GM23338 (cell line): ENCODE measurements around the gene SPATA31D1. TPM values are rescaled to one million over a fixed set of nuclear protein-coding genes. Genes with fewer than 3 reads are reported as not detected.
"Not testable (repeated sequence)": the region's sequence is repeated elsewhere in the genome, so short reads cannot be mapped to it uniquely, and the experiment has no call there.

Experiments
- ATAC-seq: fragments of 200-7000 bp; cut with Tn5 transposase; 3 replicates; pipeline ENCODE4 v1.9.1; 2020
- DNase-seq: peaks from one replicate; pipeline ENCODE4 v3.0.0-alpha.2; 2015; ENCODE audit warnings: low spot score
- H2AFZ ChIP-seq: fragments of 200-600 bp; sonication (generic); 2 replicates; pipeline ENCODE4 v1.8.0; 2016; ENCODE audit warnings: antibody characterized with exemption, mild to moderate bottlenecking, moderate library complexity
- H3F3A ChIP-seq: fragments of 200-600 bp; sonication (generic); replicated peaks from 2 replicates; pipeline ENCODE4 v1.8.0; 2017; ENCODE audit warnings: antibody characterized with exemption, mixed run types, low read depth
- H3K27ac ChIP-seq: fragments of 200-600 bp; sonication (generic); 2 replicates; pipeline ENCODE4 v1.6.1; 2016; ENCODE audit warnings: low read depth
- H3K27me3 ChIP-seq: fragments of 200-600 bp; sonication (generic); 2 replicates; pipeline ENCODE4 v1.8.0; 2016; ENCODE audit warnings: mild to moderate bottlenecking, mixed run types, moderate library complexity; ENCODE audit not compliant: insufficient read depth
- H3K36me3 ChIP-seq: fragments of 200-600 bp; sonication (generic); 2 replicates; pipeline ENCODE4 v1.8.0; 2016; ENCODE audit warnings: mild to moderate bottlenecking; ENCODE audit not compliant: insufficient read depth
- H3K4me1 ChIP-seq: fragments of 200-600 bp; sonication (generic); 2 replicates; pipeline ENCODE4 v1.8.0; 2016; ENCODE audit warnings: mild to moderate bottlenecking, moderate library complexity; ENCODE audit not compliant: insufficient read depth
- H3K4me2 ChIP-seq: fragments of 200-600 bp; sonication (generic); 2 replicates; pipeline ENCODE4 v1.7.1; 2017; ENCODE audit warnings: mixed run types
- H3K4me3 ChIP-seq: fragments of 200-600 bp; sonication (generic); 2 replicates; pipeline ENCODE4 v1.6.1; 2016; ENCODE audit warnings: mixed run types
- H3K79me2 ChIP-seq: fragments of 200-600 bp; sonication (generic); replicated peaks from 2 replicates; pipeline ENCODE4 v1.8.0; 2017; ENCODE audit warnings: mild to moderate bottlenecking; ENCODE audit not compliant: insufficient read depth
- H3K9me2 ChIP-seq: fragments of 200-600 bp; sonication (generic); 2 replicates; pipeline ENCODE4 v1.8.0; 2017; ENCODE audit not compliant: insufficient read depth
- H4K20me1 ChIP-seq: fragments of 200-600 bp; sonication (generic); replicated peaks from 2 replicates; pipeline ENCODE4 v1.8.0; 2017; ENCODE audit warnings: mild to moderate bottlenecking; ENCODE audit not compliant: insufficient read depth
- H3K27ac Mint-ChIP-seq: 2 replicates; pipeline ENCODE4 v1.8.0; 2020; ENCODE audit warnings: inconsistent platforms, mild to moderate bottlenecking, moderate library complexity, mixed read lengths
- H3K27me3 Mint-ChIP-seq: 3 replicates; pipeline ENCODE4 v1.8.0; 2022; ENCODE audit warnings: low read depth, mild to moderate bottlenecking, moderate library complexity, mixed read lengths, inconsistent platforms; ENCODE audit not compliant: insufficient read depth, poor library complexity
- H3K36me3 Mint-ChIP-seq: 3 replicates; pipeline ENCODE4 v1.8.0; 2021; ENCODE audit warnings: low read depth, mild to moderate bottlenecking, inconsistent platforms, moderate library complexity, mixed read lengths
- H3K4me1 Mint-ChIP-seq: 3 replicates; pipeline ENCODE4 v1.8.0; 2020; ENCODE audit warnings: mild to moderate bottlenecking, inconsistent platforms, mixed read lengths
- H3K4me3 Mint-ChIP-seq: 3 replicates; pipeline ENCODE4 v1.8.0; 2021; ENCODE audit warnings: moderate library complexity, mild to moderate bottlenecking, inconsistent platforms, mixed read lengths
- H3K9me3 Mint-ChIP-seq: 3 replicates; pipeline ENCODE4 v1.8.0; 2020; ENCODE audit warnings: moderate library complexity, mild to moderate bottlenecking, inconsistent platforms, mixed read lengths
- REST ChIP-seq: IDR thresholded peaks from one replicate; pipeline ENCODE4 v1.6.1; 2018; ENCODE audit warnings: antibody characterized with exemption; ENCODE audit not compliant: unreplicated experiment
- STAT1 ChIP-seq: IDR thresholded peaks from one replicate; pipeline ENCODE4 v1.6.1; 2016; ENCODE audit warnings: antibody characterized with exemption; ENCODE audit not compliant: unreplicated experiment
- ZNF114 ChIP-seq: fragments of 250-450 bp; sonication (Bioruptor Pico); IDR thresholded peaks from 2 replicates; pipeline ENCODE4 v1.5.0; 2020; ENCODE audit warnings: mild to moderate bottlenecking, moderate library complexity
- long read RNA-seq: library from polyadenylated mRNA; unstranded; transcript quantifications from one replicate; pipeline ENCODE4 v2.0.0, GENCODE V29; 2020; ENCODE audit not compliant: unreplicated experiment
- polyA plus RNA-seq: library from polyadenylated mRNA; unstranded; fragments of >200 nt; fragmentation: Nextera tagmentation; extraction: Ambion mirVana; gene quantifications from 2 replicates; pipeline ENCODE4 v1.2.1, GENCODE V29; 2016
- total RNA-seq: library from RNA; depleted of rRNA; stranded (reverse); fragments of >200 nt; shearing (Covaris generic); gene quantifications from 2 replicates; pipeline ENCODE4 v1.2.3, GENCODE V29; 2014; rRNA removed

The SPATA31D1 gene
- not detected in 2 replicates for total RNA-seq
- polyA plus RNA-seq = not detected in 2 replicates
- long read RNA-seq = 0 reads

GRCh38 chr9:81988472-81988871 is at the start of gene SPATA31D1:
TSS of gene SPATA31D1 (plus strand) at chr9:81988772. CDS start at chr9:81988819, 47 bp downstream.
- not testable (repeated sequence) for H2AFZ ChIP-seq, DNase-seq, H3K9me2 ChIP-seq, H3K36me3 ChIP-seq, H3K27ac Mint-ChIP-seq, H3K4me2 ChIP-seq, H3K27me3 ChIP-seq, H3K27me3 Mint-ChIP-seq, H4K20me1 ChIP-seq, H3K27ac ChIP-seq, H3K4me3 ChIP-seq, H3F3A ChIP-seq, ATAC-seq, H3K79me2 ChIP-seq, H3K4me3 Mint-ChIP-seq, H3K4me1 ChIP-seq, H3K36me3 Mint-ChIP-seq, H3K4me1 Mint-ChIP-seq
- peaks cover 15% of the 10 kb centered on the region for H3K9me3 Mint-ChIP-seq

GRCh38 chr9:81943393-81943792 is 45.2 kb upstream of the SPATA31D1 start, which contains the start of gene SPATA31D3:
TSS of gene SPATA31D3 (plus strand) at chr9:81943500. CDS start at chr9:81943586, 86 bp downstream.
- H4K20me1 ChIP-seq, H3F3A ChIP-seq, H3K9me3 Mint-ChIP-seq, H3K4me3 Mint-ChIP-seq, H3K27me3 Mint-ChIP-seq, H3K4me1 Mint-ChIP-seq, H2AFZ ChIP-seq, H3K27me3 ChIP-seq, H3K4me2 ChIP-seq, H3K9me2 ChIP-seq, ATAC-seq, H3K36me3 Mint-ChIP-seq, DNase-seq, H3K4me1 ChIP-seq, H3K36me3 ChIP-seq, H3K27ac ChIP-seq, H3K4me3 ChIP-seq, H3K79me2 ChIP-seq, H3K27ac Mint-ChIP-seq: not testable (repeated sequence)

- H3K79me2 ChIP-seq, ATAC-seq, H3K36me3 Mint-ChIP-seq, H3K4me1 ChIP-seq, H3K9me3 Mint-ChIP-seq, H3K27ac Mint-ChIP-seq, H3K27me3 ChIP-seq, H3K36me3 ChIP-seq, H3K4me3 ChIP-seq, H3K9me2 ChIP-seq, H3F3A ChIP-seq, H2AFZ ChIP-seq, H3K4me3 Mint-ChIP-seq, H3K27ac ChIP-seq, DNase-seq, H3K4me2 ChIP-seq, H4K20me1 ChIP-seq, H3K27me3 Mint-ChIP-seq, H3K4me1 Mint-ChIP-seq: not testable (repeated sequence)
These were observed 39.9 kb upstream of the SPATA31D1 start for GRCh38 chr9:81948650-81949049.

- H3K27me3 Mint-ChIP-seq = no peaks in the 10 kb centered on the region
- Histone ChIP-seq H3K27me3 (no peaks in the 10 kb centered on the region), H2AFZ (no peak overlapping the region), H3K4me3 (no peak overlapping the region), H3K9me2 (peaks cover 6% of the 10 kb centered on the region; the same call in 1 of the 2 replicates), H4K20me1 (no peaks in the 10 kb centered on the region), H3F3A (no peaks in the 10 kb centered on the region), H3K4me2 (no peak overlapping the region), H3K79me2 (no peaks in the 10 kb centered on the region), H3K27ac (no peak overlapping the region), H3K4me1 (no peaks in the 10 kb centered on the region), H3K36me3 (no peaks in the 10 kb centered on the region)
- no peak for ATAC-seq
- H3K36me3 Mint-ChIP-seq = peaks cover 33% of the 10 kb centered on the region
- H3K4me1 Mint-ChIP-seq = no peaks in the 10 kb centered on the region
- peaks cover 45% of the 10 kb centered on the region for H3K9me3 Mint-ChIP-seq
- TF ChIP-seq REST = no peak
- TF ChIP-seq ZNF114 (CRISPR knock-in tag) = no peak
- no peak for TF ChIP-seq STAT1
- H3K27ac Mint-ChIP-seq = no peak overlapping the region
- no peak overlapping the region for H3K4me3 Mint-ChIP-seq
- no peak for DNase-seq
These were observed 35.5 kb upstream of the SPATA31D1 start for GRCh38 chr9:81953096-81953495.
